GM18502 (cell line): ENCODE measurements around the gene WNT9B.

Experiments used
- ATAC-seq: cut with Tn5 transposase; IDR thresholded peaks from one replicate; pipeline ENCODE4 v1.9.1; 2021; ENCODE audit warnings: mild to moderate bottlenecking; ENCODE audit not compliant: unreplicated experiment, poor library complexity

The WNT9B gene

DNA sequence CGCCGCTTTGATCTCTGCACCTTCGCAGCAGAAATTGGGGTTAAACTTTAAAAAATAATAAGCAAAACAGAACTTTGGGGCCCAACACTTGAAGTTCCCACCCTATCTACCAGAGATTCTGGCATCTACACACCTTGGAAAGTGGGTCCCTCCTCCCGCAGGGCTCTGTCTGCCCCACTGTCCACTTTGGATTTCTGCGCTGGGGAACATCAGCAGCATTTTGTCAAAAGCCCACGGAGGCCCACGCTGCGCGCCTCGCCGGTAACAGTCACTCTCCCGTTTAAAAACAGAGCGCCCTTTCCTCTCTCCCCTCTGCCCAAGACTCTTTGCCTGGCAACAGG, 725 bp upstream of the WNT9B start:
- ATAC-seq: no peak

GRCh38 chr17:46853896-46854444, 2.6 kb downstream of the WNT9B start:
- ATAC-seq: no peak

GRCh38 chr17:46854515-46854914, 3.1 kb downstream of the WNT9B start:
- no peak for ATAC-seq

GRCh38 chr17:46854948-46855347, 3.6 kb downstream of the WNT9B start:
- no peak for ATAC-seq

DNA sequence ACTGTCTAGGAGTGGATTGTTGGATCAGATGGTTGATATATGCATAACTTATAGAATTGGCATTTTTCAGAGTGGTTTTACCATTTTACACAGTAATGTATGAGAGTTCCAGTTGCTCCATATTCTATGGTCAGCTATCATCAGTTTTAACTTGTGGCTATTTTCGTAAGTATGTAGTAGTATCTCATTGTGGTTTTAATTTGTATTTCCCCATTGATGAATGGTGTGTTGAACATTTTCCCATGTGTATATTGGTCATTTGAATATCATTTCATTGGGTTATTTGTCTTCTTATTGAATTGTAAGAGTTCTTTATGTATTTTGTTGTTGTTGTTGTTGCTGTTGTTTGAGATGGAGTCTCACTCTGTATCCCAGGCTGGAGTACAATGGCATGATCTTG, 6.2 kb downstream of the WNT9B start:
- ATAC-seq: no peak

DNA sequence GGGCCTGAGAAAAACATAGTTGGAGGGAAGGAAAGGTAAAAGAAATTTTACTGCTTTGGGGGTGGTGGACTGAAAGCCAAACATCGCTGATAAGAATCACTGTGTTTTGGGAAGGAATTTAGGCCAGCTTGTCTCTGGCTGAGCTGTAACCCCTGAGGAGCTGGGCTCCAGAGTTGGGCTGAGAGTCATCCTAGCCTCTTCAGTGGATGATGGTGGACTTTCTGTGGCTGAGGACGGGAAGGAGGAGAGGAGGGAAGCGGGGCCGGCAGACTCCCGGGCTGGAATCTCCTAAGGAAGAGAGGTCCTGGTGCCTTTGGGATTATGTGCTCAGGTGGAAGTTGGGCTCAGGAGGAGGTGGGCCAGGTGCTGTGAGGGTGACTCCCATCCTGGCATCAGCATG, 8.6 kb downstream of the WNT9B start:
- no peak for ATAC-seq

GRCh38 chr17:46862949-46863348, 11.6 kb downstream of the WNT9B start:
- ATAC-seq: no peak

DNA sequence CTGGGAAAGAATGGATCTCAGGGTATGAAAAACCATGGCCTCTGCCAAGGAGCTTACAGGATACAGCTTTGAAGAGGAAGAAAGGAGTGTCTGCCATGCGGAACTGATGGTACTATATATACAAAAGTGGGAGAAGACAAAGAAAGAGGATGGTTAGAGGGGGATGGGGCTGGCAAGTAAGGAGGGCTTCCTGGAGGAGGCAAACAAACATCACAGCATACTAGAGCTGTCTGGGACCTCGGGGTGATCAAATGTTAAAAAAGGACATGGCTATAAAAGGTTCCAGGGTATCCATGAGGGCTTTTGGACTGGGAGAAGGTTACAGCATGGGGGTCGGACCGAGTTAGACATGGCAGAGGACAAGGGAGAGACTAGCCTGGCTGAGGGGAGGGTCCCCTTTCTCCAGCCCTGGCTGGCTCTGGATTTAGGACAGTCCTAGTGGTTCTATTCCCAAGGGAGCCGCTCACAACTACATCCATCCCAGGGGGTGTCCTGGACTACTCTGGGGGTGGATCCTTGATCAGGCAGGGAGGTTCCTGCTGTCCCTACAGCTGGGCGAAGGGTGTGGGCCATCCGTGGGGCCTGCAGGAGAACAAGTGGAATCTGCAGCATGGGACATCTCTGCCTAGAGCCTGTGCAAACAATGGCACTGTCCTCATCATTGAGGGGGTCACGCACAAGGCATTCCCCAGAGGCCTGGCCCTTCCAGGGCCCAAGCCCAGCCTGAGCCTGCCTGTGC, 12.2 kb downstream of the WNT9B start:
- no peak for ATAC-seq

GRCh38 chr17:46865100-46865499, 13.7 kb downstream of the WNT9B start:
- ATAC-seq: no peak

DNA sequence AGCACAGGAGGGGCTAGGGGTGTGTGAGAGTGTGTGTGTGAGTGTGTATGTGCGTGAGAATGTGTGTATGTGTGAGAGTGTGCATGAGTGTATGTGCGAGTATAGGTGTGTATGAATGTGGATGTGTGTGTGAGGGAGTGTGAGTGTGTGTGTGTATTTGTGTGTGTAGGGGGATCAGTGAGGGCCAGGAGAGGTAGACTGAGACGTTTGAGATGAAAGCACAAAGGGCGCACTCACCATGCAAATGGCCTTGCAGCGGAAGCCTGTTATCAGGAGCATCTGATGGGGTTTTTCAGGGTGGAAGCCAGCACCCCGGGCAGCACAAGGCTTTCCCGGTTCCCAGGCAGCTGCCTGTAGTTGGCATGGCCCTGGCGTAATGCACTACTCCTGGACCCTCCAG, 14.9 kb downstream of the WNT9B start:
- no peak for ATAC-seq

DNA sequence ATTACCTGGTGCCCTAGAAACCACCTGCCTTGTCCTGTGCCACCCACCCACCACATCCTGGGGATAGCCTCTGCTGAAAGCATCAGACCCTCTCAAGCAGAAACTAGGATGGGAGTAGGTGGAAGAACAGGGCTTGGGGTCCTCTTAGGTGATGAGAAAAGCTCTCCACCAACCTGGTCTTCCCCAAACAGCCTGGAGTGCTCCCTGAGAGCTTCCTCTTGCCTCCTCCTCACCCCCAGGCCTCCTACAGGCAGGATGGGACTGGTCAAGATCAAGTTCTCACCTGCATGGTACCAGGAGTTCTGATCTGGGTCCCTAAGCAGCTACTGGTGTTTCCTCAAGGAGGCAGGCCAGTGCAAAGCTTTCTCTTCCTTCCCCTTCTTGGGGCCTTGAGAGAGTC, 15.4 kb downstream of the WNT9B start:
- ATAC-seq: no peak

GRCh38 chr17:46868689-46869187, 17.4 kb downstream of the WNT9B start:
- no peak for ATAC-seq

DNA sequence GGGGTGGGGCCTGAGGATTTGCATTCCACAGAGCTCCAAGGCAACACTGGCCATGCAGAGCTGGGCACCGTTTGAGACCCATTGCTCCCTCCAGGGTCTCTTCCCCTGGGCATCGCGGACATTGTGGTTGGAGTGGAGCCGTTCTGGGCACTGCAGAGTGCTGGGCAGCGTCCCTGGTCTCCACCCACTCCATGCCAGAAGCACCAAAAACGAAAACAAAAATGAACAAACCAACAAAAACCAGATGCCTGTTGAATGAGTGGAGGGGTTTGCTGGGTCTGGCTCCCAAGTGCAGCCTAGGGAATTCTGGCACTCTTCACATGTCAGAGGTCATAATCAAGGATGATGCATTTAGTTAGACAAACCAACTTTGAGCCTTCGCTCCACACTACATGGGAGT, 17.9 kb downstream of the WNT9B start:
- no peak for ATAC-seq

DNA sequence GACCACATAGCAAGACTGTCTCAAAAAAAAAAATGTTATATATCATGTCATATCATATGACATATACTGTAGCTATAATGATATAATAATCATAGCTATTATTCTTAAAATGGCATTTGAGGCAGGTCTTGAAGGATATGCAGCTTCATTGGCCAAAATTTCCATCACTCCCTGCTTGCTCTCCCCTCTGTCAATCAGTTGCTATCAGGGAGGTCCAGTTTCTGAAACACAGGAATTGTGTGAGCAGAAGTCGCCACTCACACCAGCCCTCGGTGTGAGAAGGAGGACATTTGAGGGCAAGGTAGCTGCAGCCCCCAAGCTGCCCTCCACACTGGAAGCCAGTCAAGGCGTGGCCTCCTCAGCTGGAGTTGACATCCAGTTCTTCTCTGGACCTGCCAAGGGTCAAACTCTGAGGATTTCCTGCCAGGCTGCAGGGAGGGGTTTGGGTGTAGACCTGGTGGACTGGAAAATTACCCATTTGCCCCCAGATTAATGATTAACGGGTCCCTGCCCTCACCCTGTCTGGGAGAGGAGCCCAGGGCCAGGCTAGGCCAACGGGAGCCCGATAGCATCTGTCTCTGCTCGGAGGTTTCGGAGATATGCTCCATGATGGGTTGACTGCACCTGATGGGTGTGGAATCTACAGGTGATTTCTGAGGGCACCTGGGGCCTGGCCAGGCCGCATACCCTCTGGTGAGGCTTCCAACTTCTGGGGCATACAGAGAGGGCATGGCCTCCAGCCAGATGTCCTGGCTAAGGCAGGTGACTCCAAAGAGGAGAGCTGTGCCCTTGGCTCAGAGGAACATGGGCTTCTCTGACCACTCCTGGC, 18.8 kb downstream of the WNT9B start:
- ATAC-seq: no peak

- ATAC-seq: no peak
These were observed 21.0 kb downstream of the WNT9B start for GRCh38 chr17:46872421-46872820.

DNA sequence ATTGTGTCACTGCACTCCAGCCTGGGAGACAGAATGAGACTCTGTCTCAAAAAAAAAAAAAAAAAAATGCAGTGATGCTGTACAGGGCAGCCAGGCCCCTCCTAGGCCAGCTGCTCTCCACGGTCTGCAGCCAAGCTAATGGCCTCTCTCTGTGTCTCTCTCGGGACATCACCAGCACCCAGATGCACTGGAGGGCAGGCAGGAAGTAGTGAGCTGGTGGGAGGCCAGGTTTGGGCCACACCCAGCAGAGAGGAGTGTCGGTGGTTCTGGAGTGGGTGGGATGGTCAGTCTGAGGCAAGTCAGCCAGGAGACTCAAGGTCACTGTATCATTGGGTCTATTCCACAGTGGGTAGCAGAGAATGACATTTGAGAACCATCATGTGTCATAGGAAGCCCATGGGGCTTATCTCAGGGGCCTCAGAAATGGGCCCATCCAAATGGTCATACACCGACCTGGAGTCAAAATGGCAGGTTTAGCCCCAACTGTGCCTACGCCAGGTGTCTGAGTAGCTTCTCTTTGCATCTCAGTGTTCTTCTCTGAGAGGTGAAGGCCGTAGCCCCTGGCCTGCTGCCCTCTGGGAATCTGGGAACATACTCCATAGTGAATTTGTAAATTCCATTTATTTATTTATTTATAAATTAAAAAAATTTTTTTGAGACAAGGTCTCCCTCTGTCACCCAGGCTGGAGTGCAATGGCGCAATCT, 22.7 kb downstream of the WNT9B start:
- no peak for ATAC-seq

DNA sequence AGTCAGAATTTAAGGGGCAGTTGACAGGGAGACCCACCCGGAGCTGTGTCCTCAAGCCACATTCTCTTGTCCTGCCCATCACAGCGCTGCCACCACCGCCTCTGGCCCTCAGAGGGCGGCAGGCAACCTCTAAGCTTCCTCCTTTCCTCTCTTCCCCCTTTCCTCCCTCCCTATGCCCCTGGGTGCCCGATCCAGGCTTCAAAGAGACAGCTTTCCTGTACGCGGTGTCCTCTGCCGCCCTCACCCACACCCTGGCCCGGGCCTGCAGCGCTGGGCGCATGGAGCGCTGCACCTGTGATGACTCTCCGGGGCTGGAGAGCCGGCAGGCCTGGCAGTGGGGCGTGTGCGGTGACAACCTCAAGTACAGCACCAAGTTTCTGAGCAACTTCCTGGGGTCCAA, 23.5 kb downstream of the WNT9B start:
- no peak for ATAC-seq

DNA sequence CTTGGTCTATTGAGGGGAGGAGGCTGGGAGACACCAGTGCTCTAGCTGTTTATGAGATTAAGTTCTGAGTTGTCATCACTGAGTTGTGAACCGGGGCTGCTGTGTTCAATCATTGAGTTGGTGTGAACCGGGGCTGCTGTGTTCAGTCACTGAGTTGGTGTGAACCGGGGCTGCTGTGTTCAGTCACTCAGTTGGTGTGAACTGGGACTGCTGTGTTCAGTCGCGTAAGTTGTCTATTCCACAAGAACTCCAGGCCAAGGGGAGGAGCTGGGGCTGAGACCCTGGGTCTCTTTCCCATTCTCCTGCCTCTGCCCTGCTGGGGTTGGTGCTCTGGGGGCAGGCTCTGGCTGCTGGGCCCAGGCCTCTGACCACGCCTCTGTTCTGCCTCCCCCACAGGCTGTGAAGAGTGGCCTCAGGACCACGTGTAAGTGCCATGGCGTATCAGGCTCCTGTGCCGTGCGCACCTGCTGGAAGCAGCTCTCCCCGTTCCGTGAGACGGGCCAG, 24.5 kb downstream of the WNT9B start:
- ATAC-seq: no peak

GRCh38 chr17:46876353-46876887, 25.0 kb downstream of the WNT9B start:
- no peak for ATAC-seq

GRCh38 chr17:46876926-46877325, 25.5 kb downstream of the WNT9B start:
- no peak for ATAC-seq
